Neural progenitor cell (in vitro differentiated cells): ENCODE results near the gene RYR3. TPM values are rescaled to one million over a fixed set of nuclear protein-coding genes. Genes with fewer than 3 reads are reported as not detected.

Experiments used
- DNase-seq: peaks from one replicate; pipeline ENCODE4 v3.0.0-alpha.2; 2016; ENCODE audit warnings: low spot score
- H2AFZ ChIP-seq: fragments of 200-600 bp; sonication (generic); replicated peaks from 2 replicates; pipeline ENCODE4 v1.6.1; 2016; ENCODE audit warnings: antibody characterized with exemption
- H3F3A ChIP-seq: fragments of 200-600 bp; sonication (generic); 2 replicates; pipeline ENCODE4 v1.6.1; 2016; ENCODE audit warnings: antibody characterized with exemption, low read depth
- H3K27ac ChIP-seq: fragments of 200-600 bp; sonication (generic); 2 replicates; pipeline ENCODE4 v1.5.1; 2016; ENCODE audit warnings: mild to moderate bottlenecking
- H3K27me3 ChIP-seq: fragments of 200-600 bp; sonication (generic); 2 replicates; pipeline ENCODE4 v1.6.1; 2016; ENCODE audit warnings: mild to moderate bottlenecking, moderate library complexity
- H3K36me3 ChIP-seq: fragments of 200-600 bp; sonication (generic); 2 replicates; pipeline ENCODE4 v1.5.1; 2016
- H3K4me1 ChIP-seq: fragments of 200-600 bp; sonication (generic); 2 replicates; pipeline ENCODE4 v1.6.1; 2016; ENCODE audit warnings: mixed run types
- H3K4me2 ChIP-seq: fragments of 200-600 bp; sonication (generic); 2 replicates; pipeline ENCODE4 v1.6.1; 2016
- H3K4me3 ChIP-seq: fragments of 200-600 bp; sonication (generic); 2 replicates; pipeline ENCODE4 v1.5.1; 2016
- H3K79me2 ChIP-seq: fragments of 200-600 bp; sonication (generic); 2 replicates; pipeline ENCODE4 v1.6.1; 2016; ENCODE audit warnings: low read depth
- H3K9ac ChIP-seq: fragments of 200-600 bp; sonication (generic); 2 replicates; pipeline ENCODE4 v1.6.1; 2016
- H3K9me3 ChIP-seq: fragments of 200-600 bp; sonication (generic); 2 replicates; pipeline ENCODE4 v1.5.1; 2016; ENCODE audit warnings: low read depth
- H4K20me1 ChIP-seq: fragments of 200-600 bp; sonication (generic); 2 replicates; pipeline ENCODE4 v1.6.1; 2016; ENCODE audit warnings: low read depth
- H3K27ac Mint-ChIP-seq: 3 replicates; pipeline ENCODE4 v1.8.0; 2021; ENCODE audit warnings: mixed read lengths
- H3K27me3 Mint-ChIP-seq: 2 replicates; pipeline ENCODE4 v1.8.0; 2022; ENCODE audit warnings: low read depth, mild to moderate bottlenecking, inconsistent platforms, moderate library complexity, mixed read lengths; ENCODE audit not compliant: insufficient read depth
- H3K36me3 Mint-ChIP-seq: 3 replicates; pipeline ENCODE4 v1.8.0; 2021; ENCODE audit warnings: mixed read lengths
- H3K4me1 Mint-ChIP-seq: 3 replicates; pipeline ENCODE4 v1.8.0; 2021; ENCODE audit warnings: mixed read lengths
- H3K4me3 Mint-ChIP-seq: 3 replicates; pipeline ENCODE4 v1.8.0; 2021; ENCODE audit warnings: mild to moderate bottlenecking, moderate library complexity, mixed read lengths
- H3K9me3 Mint-ChIP-seq: 3 replicates; pipeline ENCODE4 v1.8.0; 2020; ENCODE audit warnings: mixed read lengths
- EZH2 ChIP-seq: fragments of 200-600 bp; sonication (generic); IDR thresholded peaks from 2 replicates; pipeline ENCODE4 v1.6.1; 2017; ENCODE audit warnings: antibody characterized with exemption, mild to moderate bottlenecking, moderate library complexity
- EZH2phosphoT487 ChIP-seq: fragments of 200-600 bp; sonication (generic); IDR thresholded peaks from 2 replicates; pipeline ENCODE4 v1.6.1; 2017; ENCODE audit warnings: antibody characterized with exemption
- total RNA-seq: library from RNA; depleted of rRNA; stranded (reverse); fragments of >200 nt; gene quantifications from 2 replicates; pipeline ENCODE4 v1.2.3, GENCODE V29; 2015; ENCODE audit warnings: low replicate concordance
- TF ChIP-seq, protein P1 (sequence below): fragments of 200-600 bp; sonication (generic); IDR thresholded peaks from 2 replicates; pipeline ENCODE4 v1.5.1; 2017; ENCODE audit warnings: antibody characterized with exemption, mild to moderate bottlenecking

Gene RYR3
- total RNA-seq, 1 donor from 2014 or later, result 2.1 TPM

DNA sequence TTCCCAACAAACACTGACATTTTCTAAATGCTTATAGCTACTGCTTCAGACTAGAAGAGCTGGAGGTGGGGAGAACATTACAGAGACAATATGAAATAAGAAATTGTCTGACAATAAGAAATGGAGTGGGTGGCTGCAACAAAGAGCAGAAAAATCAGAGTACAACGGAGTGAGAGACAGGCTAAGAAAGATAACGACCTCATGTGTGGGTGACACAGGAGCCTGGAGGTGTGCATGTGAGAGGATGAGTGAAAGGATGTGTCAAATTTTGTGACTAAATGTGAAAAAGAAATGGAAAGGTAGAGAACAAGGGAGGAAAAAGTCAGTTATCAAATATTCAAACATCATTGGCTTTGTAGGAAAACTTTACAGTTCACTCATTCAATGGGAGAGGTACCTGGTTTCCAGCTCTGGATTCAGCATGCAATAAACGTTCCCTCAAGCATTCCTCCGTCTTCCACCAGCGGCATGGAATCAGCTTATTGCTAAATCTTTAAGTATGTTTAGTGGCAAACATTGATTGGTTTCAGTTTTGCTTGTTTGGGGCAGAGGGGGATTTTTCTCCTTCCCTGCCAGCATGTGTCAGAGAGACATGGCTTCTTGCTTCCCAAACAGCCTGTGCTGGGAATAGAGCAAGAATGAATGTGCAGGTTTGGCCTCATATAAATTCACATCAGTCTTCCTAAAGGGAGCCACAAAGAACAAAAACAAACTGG, 553.8 kb downstream of the RYR3 start:
- Histone ChIP-seq H3K4me2 (no peak overlapping the region), H4K20me1 (no peaks in the 10 kb centered on the region), H3K4me1 (no peaks in the 10 kb centered on the region), H3K79me2 (no peaks in the 10 kb centered on the region), H2AFZ (no peak overlapping the region), H3K9ac (no peak overlapping the region), H3F3A (no peaks in the 10 kb centered on the region), H3K4me3 (no peak overlapping the region), H3K27ac (no peak overlapping the region), H3K27me3 (no peaks in the 10 kb centered on the region), H3K9me3 (no peaks in the 10 kb centered on the region), H3K36me3 (no peaks in the 10 kb centered on the region)
- Mint-ChIP-seq H3K4me1 (no peaks in the 10 kb centered on the region), H3K36me3 (no peaks in the 10 kb centered on the region), H3K27ac (no peak overlapping the region), H3K27me3 (no peaks in the 10 kb centered on the region), H3K9me3 (no peaks in the 10 kb centered on the region), H3K4me3 (no peak overlapping the region)
- DNase-seq, result no peak
- no peak for TF ChIP-seq EZH2phosphoT487
- TF ChIP-seq, protein P1, sequence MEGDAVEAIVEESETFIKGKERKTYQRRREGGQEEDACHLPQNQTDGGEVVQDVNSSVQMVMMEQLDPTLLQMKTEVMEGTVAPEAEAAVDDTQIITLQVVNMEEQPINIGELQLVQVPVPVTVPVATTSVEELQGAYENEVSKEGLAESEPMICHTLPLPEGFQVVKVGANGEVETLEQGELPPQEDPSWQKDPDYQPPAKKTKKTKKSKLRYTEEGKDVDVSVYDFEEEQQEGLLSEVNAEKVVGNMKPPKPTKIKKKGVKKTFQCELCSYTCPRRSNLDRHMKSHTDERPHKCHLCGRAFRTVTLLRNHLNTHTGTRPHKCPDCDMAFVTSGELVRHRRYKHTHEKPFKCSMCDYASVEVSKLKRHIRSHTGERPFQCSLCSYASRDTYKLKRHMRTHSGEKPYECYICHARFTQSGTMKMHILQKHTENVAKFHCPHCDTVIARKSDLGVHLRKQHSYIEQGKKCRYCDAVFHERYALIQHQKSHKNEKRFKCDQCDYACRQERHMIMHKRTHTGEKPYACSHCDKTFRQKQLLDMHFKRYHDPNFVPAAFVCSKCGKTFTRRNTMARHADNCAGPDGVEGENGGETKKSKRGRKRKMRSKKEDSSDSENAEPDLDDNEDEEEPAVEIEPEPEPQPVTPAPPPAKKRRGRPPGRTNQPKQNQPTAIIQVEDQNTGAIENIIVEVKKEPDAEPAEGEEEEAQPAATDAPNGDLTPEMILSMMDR, result no peak
- no peak for TF ChIP-seq EZH2

- Mint-ChIP-seq H3K4me3 (no peak overlapping the region), H3K9me3 (no peaks in the 10 kb centered on the region), H3K27ac (no peak overlapping the region), H3K36me3 (no peaks in the 10 kb centered on the region), H3K4me1 (no peaks in the 10 kb centered on the region), H3K27me3 (no peaks in the 10 kb centered on the region)
- Histone ChIP-seq H4K20me1 (no peaks in the 10 kb centered on the region), H3K4me1 (no peaks in the 10 kb centered on the region), H3F3A (no peaks in the 10 kb centered on the region), H2AFZ (no peak overlapping the region), H3K27ac (no peak overlapping the region), H3K9ac (no peak overlapping the region), H3K4me2 (no peak overlapping the region), H3K4me3 (no peak overlapping the region), H3K36me3 (no peaks in the 10 kb centered on the region), H3K27me3 (no peaks in the 10 kb centered on the region), H3K79me2 (no peaks in the 10 kb centered on the region), H3K9me3 (no peaks in the 10 kb centered on the region)
- TF ChIP-seq, protein P1, result no peak
- TF ChIP-seq EZH2phosphoT487 (no peak), EZH2 (no peak)
- DNase-seq, result no peak
These were observed 554.6 kb downstream of the RYR3 start for GRCh38 chr15:33865416-33865815.

GRCh38 chr15:33866101-33866737, 555.5 kb downstream of the RYR3 start:
- Histone ChIP-seq H3K4me1 (no peaks in the 10 kb centered on the region), H3K27me3 (no peaks in the 10 kb centered on the region), H3K79me2 (no peaks in the 10 kb centered on the region), H3F3A (no peaks in the 10 kb centered on the region), H3K9me3 (no peaks in the 10 kb centered on the region), H3K9ac (no peak overlapping the region), H4K20me1 (no peaks in the 10 kb centered on the region), H3K4me2 (no peak overlapping the region), H3K36me3 (no peaks in the 10 kb centered on the region), H3K27ac (no peak overlapping the region), H2AFZ (no peak overlapping the region), H3K4me3 (no peak overlapping the region)
- Mint-ChIP-seq H3K4me3 (no peak overlapping the region), H3K27me3 (no peaks in the 10 kb centered on the region), H3K27ac (no peak overlapping the region), H3K9me3 (no peaks in the 10 kb centered on the region), H3K4me1 (no peaks in the 10 kb centered on the region), H3K36me3 (no peaks in the 10 kb centered on the region)
- DNase-seq, result no peak
- TF ChIP-seq, protein P1, result no peak
- TF ChIP-seq EZH2phosphoT487, result no peak
- no peak for TF ChIP-seq EZH2
